SK-N-SH (cell line): Measurements from ENCODE around the gene FBXO15. TPM values are rescaled to one million over a fixed set of nuclear protein-coding genes. Genes with fewer than 3 reads are reported as not detected.

Experiments used
- CTCF ChIA-PET: fragments of 300-600, 350-600 bp; formaldehyde crosslinking; extraction: SDS; loops from one replicate; lab custom pipeline; 2021; lab: Yijun Ruan, JAX
- POLR2A ChIA-PET: fragments of 350-600 bp; sonication (Branson Sonifier 250); formaldehyde crosslinking; extraction: SDS; loops from one replicate; lab custom pipeline; 2020; ENCODE audit warnings: antibody characterized with exemption, inconsistent platforms; lab: Yijun Ruan, JAX
- DNase-seq: peaks from one replicate; pipeline ENCODE4 v3.0.0; 2012
- H2AFZ ChIP-seq: fragments of 200-600 bp; sonication (generic); 2 replicates; pipeline ENCODE4 v1.8.1; 2016; ENCODE audit warnings: antibody characterized with exemption, mild to moderate bottlenecking, low read depth
- H3F3A ChIP-seq: fragments of 200-600 bp; sonication (generic); replicated peaks from 2 replicates; pipeline ENCODE3; 2016; ENCODE audit warnings: antibody characterized with exemption, mild to moderate bottlenecking; ENCODE audit not compliant: insufficient read depth
- H3K27ac ChIP-seq, 2 experiments: fragments of 200-500 bp in 1 of 2; fragments of 200-600 bp in 1 of 2; sonication (Bioruptor generic) in 1 of 2; sonication (generic), shearing (Covaris generic) in 1 of 2; 2 replicates each; pipeline versions ENCODE4 v1.5.1 to v1.6.1; 2014 to 2016; ENCODE audit warnings: low read depth in 2 of 2, inconsistent platforms in 1 of 2, low read length in 1 of 2, mild to moderate bottlenecking in 1 of 2, mixed read lengths in 1 of 2
- H3K27me3 ChIP-seq: fragments of 200-600 bp; sonication (generic), shearing (Covaris generic); 2 replicates; pipeline ENCODE4 v1.6.1; 2016; ENCODE audit warnings: mixed run types; ENCODE audit not compliant: insufficient read depth
- H3K36me3 ChIP-seq, 2 experiments: fragments of 200-500 bp in 1 of 2; fragments of 200-600 bp in 1 of 2; sonication (Bioruptor generic) in 1 of 2; sonication (generic) in 1 of 2; replicated peaks in 1 of 2; 2 replicates each; pipeline versions ENCODE3 to v1.5.1; 2014 to 2016; ENCODE audit warnings: low read length in 1 of 2, mild to moderate bottlenecking in 1 of 2; ENCODE audit not compliant: insufficient read depth in 2 of 2, control insufficient read depth in 1 of 2
- H3K4me1 ChIP-seq, 2 experiments: fragments of 200-500 bp in 1 of 2; fragments of 200-600 bp in 1 of 2; sonication (Bioruptor generic) in 1 of 2; sonication (generic), shearing (Covaris generic) in 1 of 2; 2 replicates each; pipeline versions ENCODE4 v1.5.1 to v1.6.1; 2014 to 2016; ENCODE audit warnings: low read depth in 1 of 2, low read length in 1 of 2, mixed run types in 1 of 2; ENCODE audit not compliant: insufficient read depth in 2 of 2, control insufficient read depth in 1 of 2
- H3K4me2 ChIP-seq: fragments of 200-600 bp; sonication (generic), shearing (Covaris generic); 2 replicates; pipeline ENCODE4 v1.6.1; 2017; ENCODE audit warnings: mixed run types
- H3K4me3 ChIP-seq, 2 experiments: fragments of 200-500 bp in 1 of 2; fragments of 200-600 bp in 1 of 2; sonication (Bioruptor generic) in 1 of 2; sonication (generic), shearing (Covaris generic) in 1 of 2; 2 replicates each; pipeline versions ENCODE4 v1.5.1 to v1.8.1; 2014 to 2016; ENCODE audit warnings: low read depth in 2 of 2, inconsistent platforms in 1 of 2, low read length in 1 of 2, mild to moderate bottlenecking in 1 of 2, mixed read lengths in 1 of 2, moderate library complexity in 1 of 2
- H3K79me2 ChIP-seq: fragments of 200-600 bp; sonication (generic); 2 replicates; pipeline ENCODE4 v1.8.1; 2017; ENCODE audit warnings: mild to moderate bottlenecking; ENCODE audit not compliant: insufficient read depth
- H3K9ac ChIP-seq: fragments of 200-600 bp; sonication (generic); 2 replicates; pipeline ENCODE4 v1.6.1; 2017; ENCODE audit warnings: mixed run types
- H3K9me2 ChIP-seq: fragments of 200-600 bp; sonication (generic); 2 replicates; pipeline ENCODE4 v1.6.1; 2017; ENCODE audit warnings: mixed run types
- H3K9me3 ChIP-seq: fragments of 200-600 bp; sonication (generic); 2 replicates; pipeline ENCODE4 v1.6.1; 2017; ENCODE audit warnings: mixed run types, mild to moderate bottlenecking, moderate library complexity
- H4K20me1 ChIP-seq: fragments of 200-600 bp; sonication (generic); 2 replicates; pipeline ENCODE4 v1.6.1; 2017; ENCODE audit warnings: mild to moderate bottlenecking, mixed run types; ENCODE audit not compliant: insufficient read depth
- EZH2phosphoT487 ChIP-seq: fragments of 200-600 bp; sonication (generic); IDR thresholded peaks from 2 replicates; pipeline ENCODE4 v1.6.1; 2017; ENCODE audit warnings: low read depth, mixed run types, mild to moderate bottlenecking, antibody characterized with exemption, moderate library complexity, borderline replicate concordance
- FOXJ3 ChIP-seq: sonication (generic); formaldehyde crosslinking; IDR thresholded peaks from 2 replicates; pipeline ENCODE4 v1.5.1; 2020; ENCODE audit warnings: mild to moderate bottlenecking, missing genetic modification reagents
- JUND ChIP-seq: IDR thresholded peaks from 2 replicates; pipeline ENCODE4 v1.4.0; 2012
- NFIC ChIP-seq: IDR thresholded peaks from 2 replicates; pipeline ENCODE4 v1.4.0; 2012; ENCODE audit warnings: borderline replicate concordance
- TCF12 ChIP-seq: IDR thresholded peaks from 2 replicates; pipeline ENCODE4 v1.4.0; 2012
- TEAD4 ChIP-seq: IDR thresholded peaks from 2 replicates; pipeline ENCODE4 v1.4.0; 2012; ENCODE audit warnings: mild to moderate bottlenecking, borderline replicate concordance; ENCODE audit not compliant: insufficient read depth
- WGBS: methylation state at CpG from one replicate; pipeline ENCODE4 v1.1.6; 2017; ENCODE audit warnings: low lambda C conversion rate; 5-methylcytosine and 5-hydroxymethylcytosine counted together
- polyA plus RNA-seq, 3 experiments: library from polyadenylated mRNA; depleted of rRNA; stranded (reverse); fragments of >200 nt; gene quantifications; 2 replicates each; pipeline ENCODE4 v1.2.3, GENCODE V29; 2012
- TF ChIP-seq, protein P1 (sequence below): fragments of 150-350 bp; IDR thresholded peaks from 2 replicates; pipeline ENCODE4 v1.6.1; 2017; ENCODE audit warnings: antibody characterized with exemption, low read length, low read depth, borderline replicate concordance
- TF ChIP-seq, protein P2 (sequence below): fragments of 150-350 bp; IDR thresholded peaks from 2 replicates; pipeline ENCODE4 v1.6.1; 2016; ENCODE audit warnings: mild to moderate bottlenecking, low read depth, low read length
- TF ChIP-seq, protein P3 (sequence below): IDR thresholded peaks from 2 replicates; pipeline ENCODE4; 2012
- TF ChIP-seq, protein P4 (sequence below): IDR thresholded peaks from 2 replicates; pipeline ENCODE4 v1.6.1; 2012; ENCODE audit warnings: mild to moderate bottlenecking, low read depth, low read length, moderate library complexity
- TF ChIP-seq, protein P5 (sequence below): fragments of 200-600 bp; sonication (generic); IDR thresholded peaks from 2 replicates; pipeline ENCODE4 v1.6.1; 2017; ENCODE audit warnings: antibody characterized with exemption, mild to moderate bottlenecking, moderate library complexity
- TF ChIP-seq, protein P6 (sequence below): IDR thresholded peaks from 2 replicates; pipeline ENCODE4 v1.4.0; 2012; ENCODE audit warnings: low read depth, borderline replicate concordance

Gene FBXO15
- polyA plus RNA-seq, 1 of the 3 experiments (the other 2 are of a cell fraction): 0.62 TPM

DNA sequence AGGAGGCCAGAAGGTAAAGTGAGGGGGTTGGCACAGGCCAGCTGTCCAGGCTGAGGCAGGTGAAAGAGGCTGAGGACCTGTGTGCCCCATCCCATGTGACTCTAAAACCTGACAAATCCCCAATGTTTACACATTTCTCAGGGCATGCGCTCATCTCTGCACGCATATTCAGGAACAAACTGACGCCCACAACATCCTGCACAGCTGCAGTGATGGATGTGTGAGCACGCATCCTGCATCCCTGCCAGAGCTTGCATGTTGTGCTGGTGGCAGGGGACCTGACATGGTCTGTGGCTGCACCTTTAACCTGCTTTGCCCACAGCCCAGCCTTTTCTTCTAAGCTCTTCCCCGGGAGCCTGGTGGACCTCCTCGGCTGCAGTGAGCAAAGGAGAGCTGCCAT is 83.1 kb downstream of the FBXO15 start:
- Histone ChIP-seq H3K9me2 (no peaks in the 10 kb centered on the region), H3K9ac (no peak overlapping the region), H4K20me1 (no peaks in the 10 kb centered on the region), H3K4me3 (no peak overlapping the region), H3F3A (no peaks in the 10 kb centered on the region), H3K4me1 (no peaks in the 10 kb centered on the region), H3K79me2 (no peaks in the 10 kb centered on the region), H3K27ac (no peak overlapping the region), H3K27me3 (peaks cover 11% of the 10 kb centered on the region; the same call in 1 of the 2 replicates), H3K4me2 (no peak overlapping the region), H3K36me3 (no peaks in the 10 kb centered on the region), H3K9me3 (no peaks in the 10 kb centered on the region), H2AFZ (no peak overlapping the region)
- ChIA-PET POLR2A (no interaction called here), CTCF (interaction anchor here (1.5 kb wide), 1 partner anchor 278 kb away, joined by 5 read pairs; no protein-coding TSS in a partner anchor)
- DNase-seq: no peak
- 8% methylated on average over 5 of the region's 6 CpGs for WGBS
- TF ChIP-seq NFIC: no peak

DNA sequence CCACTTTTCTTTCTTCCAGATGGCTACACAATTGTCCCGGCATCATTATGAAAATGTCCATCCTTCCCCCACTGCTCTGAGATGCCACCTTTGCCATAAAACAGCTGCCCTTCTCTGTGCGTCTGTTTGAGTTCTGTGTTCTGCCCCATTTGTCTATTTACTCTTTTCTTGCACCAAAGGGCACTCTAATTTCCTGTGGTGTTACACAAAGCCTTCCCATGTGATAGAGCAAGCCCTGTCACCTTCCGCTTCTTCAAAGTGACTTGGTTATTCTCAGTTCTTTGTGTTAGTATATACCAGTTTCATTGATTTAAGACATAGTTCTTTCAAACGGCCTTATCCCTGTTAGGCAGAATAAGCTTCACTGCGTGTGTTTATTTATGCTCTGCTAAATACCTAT is 84.1 kb downstream of the FBXO15 start:
- Histone ChIP-seq H3K9ac (no peak overlapping the region), H3K79me2 (no peaks in the 10 kb centered on the region), H3K4me3 (no peak overlapping the region), H3K9me3 (no peaks in the 10 kb centered on the region), H3K27me3 (peaks cover 11% of the 10 kb centered on the region; the same call in 1 of the 2 replicates), H3K36me3 (no peaks in the 10 kb centered on the region), H3K9me2 (no peaks in the 10 kb centered on the region), H3K27ac (no peak overlapping the region), H4K20me1 (no peaks in the 10 kb centered on the region), H2AFZ (no peak overlapping the region), H3K4me2 (no peak overlapping the region), H3F3A (no peaks in the 10 kb centered on the region), H3K4me1 (no peaks in the 10 kb centered on the region)
- CTCF ChIA-PET: interaction anchor here (1.2 kb wide), 1 partner anchor 8 kb away, joined by 5 read pairs; no protein-coding TSS in a partner anchor
- no peak for DNase-seq
- WGBS: 23% methylated on average over 5 of the region's 5 CpGs
- TF ChIP-seq EZH2phosphoT487: no peak
- TF ChIP-seq, protein P1, sequence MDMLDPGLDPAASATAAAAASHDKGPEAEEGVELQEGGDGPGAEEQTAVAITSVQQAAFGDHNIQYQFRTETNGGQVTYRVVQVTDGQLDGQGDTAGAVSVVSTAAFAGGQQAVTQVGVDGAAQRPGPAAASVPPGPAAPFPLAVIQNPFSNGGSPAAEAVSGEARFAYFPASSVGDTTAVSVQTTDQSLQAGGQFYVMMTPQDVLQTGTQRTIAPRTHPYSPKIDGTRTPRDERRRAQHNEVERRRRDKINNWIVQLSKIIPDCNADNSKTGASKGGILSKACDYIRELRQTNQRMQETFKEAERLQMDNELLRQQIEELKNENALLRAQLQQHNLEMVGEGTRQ: no peak
- no peak for TF ChIP-seq TCF12
- TF ChIP-seq, protein P2, sequence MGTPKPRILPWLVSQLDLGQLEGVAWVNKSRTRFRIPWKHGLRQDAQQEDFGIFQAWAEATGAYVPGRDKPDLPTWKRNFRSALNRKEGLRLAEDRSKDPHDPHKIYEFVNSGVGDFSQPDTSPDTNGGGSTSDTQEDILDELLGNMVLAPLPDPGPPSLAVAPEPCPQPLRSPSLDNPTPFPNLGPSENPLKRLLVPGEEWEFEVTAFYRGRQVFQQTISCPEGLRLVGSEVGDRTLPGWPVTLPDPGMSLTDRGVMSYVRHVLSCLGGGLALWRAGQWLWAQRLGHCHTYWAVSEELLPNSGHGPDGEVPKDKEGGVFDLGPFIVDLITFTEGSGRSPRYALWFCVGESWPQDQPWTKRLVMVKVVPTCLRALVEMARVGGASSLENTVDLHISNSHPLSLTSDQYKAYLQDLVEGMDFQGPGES: no peak
- no peak for TF ChIP-seq JUND
- TF ChIP-seq, protein P3, sequence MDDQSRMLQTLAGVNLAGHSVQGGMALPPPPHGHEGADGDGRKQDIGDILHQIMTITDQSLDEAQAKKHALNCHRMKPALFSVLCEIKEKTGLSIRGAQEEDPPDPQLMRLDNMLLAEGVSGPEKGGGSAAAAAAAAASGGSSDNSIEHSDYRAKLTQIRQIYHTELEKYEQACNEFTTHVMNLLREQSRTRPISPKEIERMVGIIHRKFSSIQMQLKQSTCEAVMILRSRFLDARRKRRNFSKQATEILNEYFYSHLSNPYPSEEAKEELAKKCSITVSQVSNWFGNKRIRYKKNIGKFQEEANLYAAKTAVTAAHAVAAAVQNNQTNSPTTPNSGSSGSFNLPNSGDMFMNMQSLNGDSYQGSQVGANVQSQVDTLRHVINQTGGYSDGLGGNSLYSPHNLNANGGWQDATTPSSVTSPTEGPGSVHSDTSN: no peak
- TF ChIP-seq FOXJ3 (CRISPR knock-in tag): no peak
- TF ChIP-seq, protein P4, sequence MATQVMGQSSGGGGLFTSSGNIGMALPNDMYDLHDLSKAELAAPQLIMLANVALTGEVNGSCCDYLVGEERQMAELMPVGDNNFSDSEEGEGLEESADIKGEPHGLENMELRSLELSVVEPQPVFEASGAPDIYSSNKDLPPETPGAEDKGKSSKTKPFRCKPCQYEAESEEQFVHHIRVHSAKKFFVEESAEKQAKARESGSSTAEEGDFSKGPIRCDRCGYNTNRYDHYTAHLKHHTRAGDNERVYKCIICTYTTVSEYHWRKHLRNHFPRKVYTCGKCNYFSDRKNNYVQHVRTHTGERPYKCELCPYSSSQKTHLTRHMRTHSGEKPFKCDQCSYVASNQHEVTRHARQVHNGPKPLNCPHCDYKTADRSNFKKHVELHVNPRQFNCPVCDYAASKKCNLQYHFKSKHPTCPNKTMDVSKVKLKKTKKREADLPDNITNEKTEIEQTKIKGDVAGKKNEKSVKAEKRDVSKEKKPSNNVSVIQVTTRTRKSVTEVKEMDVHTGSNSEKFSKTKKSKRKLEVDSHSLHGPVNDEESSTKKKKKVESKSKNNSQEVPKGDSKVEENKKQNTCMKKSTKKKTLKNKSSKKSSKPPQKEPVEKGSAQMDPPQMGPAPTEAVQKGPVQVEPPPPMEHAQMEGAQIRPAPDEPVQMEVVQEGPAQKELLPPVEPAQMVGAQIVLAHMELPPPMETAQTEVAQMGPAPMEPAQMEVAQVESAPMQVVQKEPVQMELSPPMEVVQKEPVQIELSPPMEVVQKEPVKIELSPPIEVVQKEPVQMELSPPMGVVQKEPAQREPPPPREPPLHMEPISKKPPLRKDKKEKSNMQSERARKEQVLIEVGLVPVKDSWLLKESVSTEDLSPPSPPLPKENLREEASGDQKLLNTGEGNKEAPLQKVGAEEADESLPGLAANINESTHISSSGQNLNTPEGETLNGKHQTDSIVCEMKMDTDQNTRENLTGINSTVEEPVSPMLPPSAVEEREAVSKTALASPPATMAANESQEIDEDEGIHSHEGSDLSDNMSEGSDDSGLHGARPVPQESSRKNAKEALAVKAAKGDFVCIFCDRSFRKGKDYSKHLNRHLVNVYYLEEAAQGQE: no peak
- TF ChIP-seq, protein P5, sequence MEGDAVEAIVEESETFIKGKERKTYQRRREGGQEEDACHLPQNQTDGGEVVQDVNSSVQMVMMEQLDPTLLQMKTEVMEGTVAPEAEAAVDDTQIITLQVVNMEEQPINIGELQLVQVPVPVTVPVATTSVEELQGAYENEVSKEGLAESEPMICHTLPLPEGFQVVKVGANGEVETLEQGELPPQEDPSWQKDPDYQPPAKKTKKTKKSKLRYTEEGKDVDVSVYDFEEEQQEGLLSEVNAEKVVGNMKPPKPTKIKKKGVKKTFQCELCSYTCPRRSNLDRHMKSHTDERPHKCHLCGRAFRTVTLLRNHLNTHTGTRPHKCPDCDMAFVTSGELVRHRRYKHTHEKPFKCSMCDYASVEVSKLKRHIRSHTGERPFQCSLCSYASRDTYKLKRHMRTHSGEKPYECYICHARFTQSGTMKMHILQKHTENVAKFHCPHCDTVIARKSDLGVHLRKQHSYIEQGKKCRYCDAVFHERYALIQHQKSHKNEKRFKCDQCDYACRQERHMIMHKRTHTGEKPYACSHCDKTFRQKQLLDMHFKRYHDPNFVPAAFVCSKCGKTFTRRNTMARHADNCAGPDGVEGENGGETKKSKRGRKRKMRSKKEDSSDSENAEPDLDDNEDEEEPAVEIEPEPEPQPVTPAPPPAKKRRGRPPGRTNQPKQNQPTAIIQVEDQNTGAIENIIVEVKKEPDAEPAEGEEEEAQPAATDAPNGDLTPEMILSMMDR: no peak
- TF ChIP-seq NFIC: no peak
- TF ChIP-seq, protein P6, sequence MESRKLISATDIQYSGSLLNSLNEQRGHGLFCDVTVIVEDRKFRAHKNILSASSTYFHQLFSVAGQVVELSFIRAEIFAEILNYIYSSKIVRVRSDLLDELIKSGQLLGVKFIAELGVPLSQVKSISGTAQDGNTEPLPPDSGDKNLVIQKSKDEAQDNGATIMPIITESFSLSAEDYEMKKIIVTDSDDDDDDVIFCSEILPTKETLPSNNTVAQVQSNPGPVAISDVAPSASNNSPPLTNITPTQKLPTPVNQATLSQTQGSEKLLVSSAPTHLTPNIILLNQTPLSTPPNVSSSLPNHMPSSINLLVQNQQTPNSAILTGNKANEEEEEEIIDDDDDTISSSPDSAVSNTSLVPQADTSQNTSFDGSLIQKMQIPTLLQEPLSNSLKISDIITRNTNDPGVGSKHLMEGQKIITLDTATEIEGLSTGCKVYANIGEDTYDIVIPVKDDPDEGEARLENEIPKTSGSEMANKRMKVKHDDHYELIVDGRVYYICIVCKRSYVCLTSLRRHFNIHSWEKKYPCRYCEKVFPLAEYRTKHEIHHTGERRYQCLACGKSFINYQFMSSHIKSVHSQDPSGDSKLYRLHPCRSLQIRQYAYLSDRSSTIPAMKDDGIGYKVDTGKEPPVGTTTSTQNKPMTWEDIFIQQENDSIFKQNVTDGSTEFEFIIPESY: no peak
- TF ChIP-seq TEAD4: no peak
- POLR2A ChIA-PET: no interaction called here
